Retinal pigment epithelial cell (primary cell): ENCODE measurements around the gene TMEM247.

Experiments
- DNase-seq: peaks from one replicate; pipeline ENCODE4 v3.0.0-alpha.2; 2010; ENCODE audit warnings: low read depth
- H3K4me3 ChIP-seq: 2 replicates; pipeline ENCODE4 v1.5.1; 2011; ENCODE audit warnings: mild to moderate bottlenecking, low read length, control low read depth, moderate library complexity
- CTCF ChIP-seq: conservative IDR thresholded peaks from 2 replicates; pipeline ENCODE4 v1.5.1; 2011; ENCODE audit warnings: low read depth, low read length, control low read depth, inconsistent platforms

Gene TMEM247

DNA sequence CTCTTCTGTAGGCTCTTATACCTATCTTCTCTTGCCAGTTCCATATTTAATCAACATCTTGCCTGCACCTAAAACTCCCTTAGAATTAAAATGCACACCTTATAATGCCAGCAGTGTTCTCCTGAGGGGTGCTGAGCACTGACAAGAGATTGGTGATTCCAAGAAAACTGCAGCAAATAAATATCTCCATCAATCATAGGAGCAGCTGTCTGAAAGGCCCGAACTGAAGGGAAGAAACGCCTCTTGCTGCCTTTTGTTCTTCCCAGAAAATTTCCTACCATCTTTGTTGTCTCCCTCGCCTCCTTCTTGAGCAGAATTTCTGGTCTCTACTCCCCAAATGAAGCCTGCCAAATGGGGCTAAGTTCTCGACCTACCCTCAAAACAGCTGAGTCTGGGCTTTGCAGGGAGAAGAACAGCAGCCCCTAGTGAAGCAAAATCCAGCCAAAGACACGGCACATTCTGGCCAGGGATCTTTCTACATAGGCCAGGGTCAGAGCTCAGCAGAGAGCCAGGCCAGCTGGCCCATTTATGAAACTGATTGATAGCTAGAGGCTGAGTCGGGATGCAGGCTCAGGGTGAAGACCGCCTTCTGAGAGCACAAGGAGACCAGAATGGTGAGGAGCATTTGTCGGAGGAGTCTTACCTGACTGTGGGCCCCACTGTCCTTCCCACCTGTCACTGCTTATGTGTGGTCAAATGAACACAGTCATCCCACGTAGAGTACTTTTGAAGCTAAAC is 20.4 kb upstream of the TMEM247 start:
- no peak for TF ChIP-seq CTCF
- DNase-seq, result no peak
- H3K4me3 ChIP-seq, result no peak overlapping the region

DNA sequence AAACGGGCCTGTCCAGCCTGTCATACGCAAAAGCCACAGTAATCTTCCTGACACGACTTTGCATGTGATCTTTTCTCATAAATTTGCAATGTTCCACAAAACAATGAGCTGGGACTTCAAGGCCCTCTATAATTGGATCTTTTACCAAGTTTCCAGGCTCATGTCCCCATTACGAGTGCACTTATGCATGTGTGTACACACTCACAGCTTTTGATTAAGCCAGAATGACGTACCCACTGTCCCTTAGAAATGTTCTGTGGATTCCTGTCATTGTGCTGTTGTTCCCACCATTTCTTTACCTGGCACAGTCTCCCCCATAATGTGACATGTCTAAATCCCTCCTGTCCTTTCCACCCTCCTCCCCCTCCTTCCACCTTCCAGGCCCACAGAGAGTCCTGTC is 19.7 kb upstream of the TMEM247 start:
- no peak for TF ChIP-seq CTCF
- no peak overlapping the region for H3K4me3 ChIP-seq
- DNase-seq, result no peak

DNA sequence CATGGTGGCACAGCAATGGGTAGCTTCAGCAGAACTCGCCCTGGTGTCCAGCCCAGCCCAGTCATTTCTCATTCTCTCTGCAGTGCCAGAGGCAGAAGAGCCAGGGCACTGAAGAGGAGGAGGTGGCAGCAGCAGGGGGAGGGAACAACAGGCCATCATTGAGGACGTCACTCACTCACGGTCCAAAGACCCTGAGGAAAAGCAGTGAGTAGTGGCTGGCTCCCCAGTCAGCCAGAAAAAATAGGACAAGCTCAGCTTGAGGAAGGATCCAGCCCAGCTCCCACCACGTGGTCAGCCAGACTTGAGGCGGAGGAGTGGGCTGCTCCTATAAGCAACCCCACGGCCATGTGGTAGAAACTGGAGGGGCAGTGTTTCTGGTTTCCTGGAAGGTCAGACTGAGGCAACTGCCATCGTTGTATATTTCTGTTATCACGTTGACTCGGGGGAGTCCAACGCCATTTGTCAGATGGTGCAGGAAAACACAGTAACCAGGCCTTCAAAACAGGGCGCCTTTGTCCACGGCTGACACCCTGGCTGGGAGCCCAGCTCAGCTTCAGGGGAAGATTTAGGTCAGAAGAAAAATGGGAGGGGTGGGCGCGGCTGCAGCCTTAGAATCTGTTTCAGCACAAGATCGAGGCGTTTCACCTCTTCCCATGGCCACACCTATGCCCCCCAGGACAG is 19.0 kb upstream of the TMEM247 start:
- H3K4me3 ChIP-seq, result no peak overlapping the region
- DNase-seq, result peak; percentile 42
- TF ChIP-seq CTCF, result no peak

- DNase-seq, result no peak
- no peak overlapping the region for H3K4me3 ChIP-seq
- peak; percentile 98 for TF ChIP-seq CTCF
Measured at GRCh38 chr2:46461011-46461674, 18.2 kb upstream of the TMEM247 start.

GRCh38 chr2:46461709-46462171 is 17.6 kb upstream of the TMEM247 start:
- DNase-seq, result no peak
- H3K4me3 ChIP-seq, result no peak overlapping the region
- no peak for TF ChIP-seq CTCF

DNA sequence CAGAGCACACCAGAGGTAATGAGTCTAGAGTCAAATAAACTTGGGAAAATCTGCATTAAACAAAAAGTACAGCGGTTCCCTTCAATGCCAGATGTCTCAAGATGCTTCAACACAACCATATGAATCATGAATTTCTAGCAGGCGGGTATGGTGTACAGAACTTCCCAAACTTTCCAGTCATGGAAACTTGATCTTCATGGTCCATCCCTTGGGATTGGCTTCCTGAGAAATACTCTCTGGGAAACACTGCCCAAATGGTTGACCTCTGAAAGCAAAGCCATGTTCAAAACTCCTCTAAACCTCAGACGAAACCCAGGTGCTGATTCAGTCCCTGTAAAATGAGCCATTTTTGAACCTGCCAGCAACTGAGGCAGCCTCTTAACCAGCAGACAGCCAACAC is 16.4 kb upstream of the TMEM247 start:
- no peak overlapping the region for H3K4me3 ChIP-seq
- no peak for DNase-seq
- no peak for TF ChIP-seq CTCF

DNA sequence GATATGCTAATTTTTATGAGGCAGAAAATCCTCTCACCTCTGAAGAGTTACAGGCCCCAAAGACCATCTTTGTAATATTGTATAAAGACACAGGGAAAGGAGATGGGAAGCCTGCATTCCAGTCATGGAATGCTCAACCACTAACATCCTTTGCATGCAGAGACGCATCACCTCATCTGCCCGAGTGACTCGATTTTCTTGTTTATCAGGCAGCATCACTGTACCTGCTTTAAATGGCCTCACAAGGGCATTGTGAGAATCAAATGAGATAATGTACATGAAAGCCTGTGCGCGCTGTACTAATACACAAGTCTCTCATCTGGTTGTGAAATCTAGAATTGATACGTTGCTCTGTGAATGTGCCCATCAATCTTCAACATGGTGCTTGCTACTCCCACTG is 10.2 kb upstream of the TMEM247 start:
- no peak for DNase-seq
- no peak for TF ChIP-seq CTCF
- H3K4me3 ChIP-seq, result no peak overlapping the region
